ENCODE data around the gene PLPP3.

DNA sequence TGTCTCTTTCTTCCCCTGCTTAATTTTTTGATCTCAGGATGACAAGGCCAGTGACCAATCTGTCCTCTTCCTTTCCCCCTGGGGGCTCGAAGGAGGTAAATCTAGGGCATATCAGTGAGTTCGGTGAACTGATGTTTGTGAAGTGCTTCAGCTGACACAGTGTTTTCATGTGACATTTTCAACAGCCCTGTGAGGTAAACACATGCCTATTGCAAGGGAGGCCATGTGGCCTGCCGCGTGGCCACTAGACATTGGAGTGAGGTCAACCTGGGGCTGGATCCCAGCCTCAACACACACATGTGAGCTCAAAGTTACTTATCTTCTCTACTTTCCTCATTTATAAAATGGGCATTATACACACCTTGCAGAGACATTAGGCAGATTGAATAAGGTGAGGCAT, 126.3 kb downstream of the PLPP3 start:
- TF ChIP-seq, protein P1, sequence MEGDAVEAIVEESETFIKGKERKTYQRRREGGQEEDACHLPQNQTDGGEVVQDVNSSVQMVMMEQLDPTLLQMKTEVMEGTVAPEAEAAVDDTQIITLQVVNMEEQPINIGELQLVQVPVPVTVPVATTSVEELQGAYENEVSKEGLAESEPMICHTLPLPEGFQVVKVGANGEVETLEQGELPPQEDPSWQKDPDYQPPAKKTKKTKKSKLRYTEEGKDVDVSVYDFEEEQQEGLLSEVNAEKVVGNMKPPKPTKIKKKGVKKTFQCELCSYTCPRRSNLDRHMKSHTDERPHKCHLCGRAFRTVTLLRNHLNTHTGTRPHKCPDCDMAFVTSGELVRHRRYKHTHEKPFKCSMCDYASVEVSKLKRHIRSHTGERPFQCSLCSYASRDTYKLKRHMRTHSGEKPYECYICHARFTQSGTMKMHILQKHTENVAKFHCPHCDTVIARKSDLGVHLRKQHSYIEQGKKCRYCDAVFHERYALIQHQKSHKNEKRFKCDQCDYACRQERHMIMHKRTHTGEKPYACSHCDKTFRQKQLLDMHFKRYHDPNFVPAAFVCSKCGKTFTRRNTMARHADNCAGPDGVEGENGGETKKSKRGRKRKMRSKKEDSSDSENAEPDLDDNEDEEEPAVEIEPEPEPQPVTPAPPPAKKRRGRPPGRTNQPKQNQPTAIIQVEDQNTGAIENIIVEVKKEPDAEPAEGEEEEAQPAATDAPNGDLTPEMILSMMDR (conservative IDR thresholded peaks at IDR 0.05; ENCODE audit: low read depth in 2 of 2) = no peak
- TF ChIP-seq EZH2phosphoT487 (IDR thresholded peaks at IDR 0.05; ENCODE audit: unreplicated experiment) (no peak), ETS1 (IDR thresholded peaks at IDR 0.05) (no peak)
